MCF 10A (cell line): ENCODE measurements around the gene KEL. TPM values are rescaled to one million over a fixed set of nuclear protein-coding genes. Genes with fewer than 3 reads are reported as not detected.

ENCODE experiments used
- BruUV-seq: library from RNA; stranded (reverse); fragments of 400-500 nt; replicated peaks from 2 replicates; lab custom pipeline; 2021; lab: Mats Ljungman, UMichigan
- CTCF ChIA-PET: fragments of 300-600 bp; sonication (Branson Sonifier 250); formaldehyde crosslinking; extraction: SDS; loops from one replicate; lab custom pipeline; 2021; ENCODE audit warnings: antibody characterized with exemption, inconsistent platforms; lab: Yijun Ruan, JAX
- POLR2A ChIA-PET: fragments of 300-600, 350-650 bp; sonication (Branson Sonifier 250); formaldehyde crosslinking; extraction: SDS; loops from one replicate; lab custom pipeline; 2020; ENCODE audit warnings: antibody characterized with exemption, inconsistent platforms; lab: Yijun Ruan, JAX
- DNase-seq: peaks from one replicate; pipeline ENCODE4 v3.0.0-alpha.2; 2018; ENCODE audit not compliant: unreplicated experiment
- H3K27ac Mint-ChIP-seq: one replicate; pipeline ENCODE4 v1.8.0; 2022; ENCODE audit warnings: mild to moderate bottlenecking, low read depth, mixed read lengths; ENCODE audit not compliant: unreplicated experiment
- H3K27me3 Mint-ChIP-seq: one replicate; pipeline ENCODE4 v1.8.0; 2022; ENCODE audit warnings: mixed read lengths; ENCODE audit not compliant: insufficient read depth, unreplicated experiment
- H3K36me3 Mint-ChIP-seq: one replicate; pipeline ENCODE4 v1.8.0; 2022; ENCODE audit warnings: mild to moderate bottlenecking, moderate library complexity, mixed read lengths; ENCODE audit not compliant: insufficient read depth, unreplicated experiment
- H3K4me1 Mint-ChIP-seq: one replicate; pipeline ENCODE4 v1.8.0; 2022; ENCODE audit warnings: mixed read lengths; ENCODE audit not compliant: insufficient read depth, unreplicated experiment
- H3K4me3 Mint-ChIP-seq: one replicate; pipeline ENCODE4 v1.8.0; 2022; ENCODE audit warnings: mild to moderate bottlenecking, moderate library complexity, mixed read lengths; ENCODE audit not compliant: unreplicated experiment
- H3K9me3 Mint-ChIP-seq: one replicate; pipeline ENCODE4 v1.8.0; 2022; ENCODE audit warnings: mixed read lengths; ENCODE audit not compliant: unreplicated experiment
- intact Hi-C: fragments of 100-400 bp; cut with micrococcal nuclease; formaldehyde crosslinking; loops from 2 replicates; pipeline ENCODE4 v1.14.1; 2022
- total RNA-seq: library from RNA; stranded (reverse); gene quantifications from 2 replicates; pipeline ENCODE4 v1.2.3, GENCODE V29; 2022
- TF ChIP-seq, protein P1 (sequence below): fragments of 200-600 bp; IDR thresholded peaks from one replicate; pipeline ENCODE4 v1.8.0; 2022; ENCODE audit warnings: antibody characterized with exemption, mild to moderate bottlenecking; ENCODE audit not compliant: unreplicated experiment

KEL gene
- total RNA-seq, 1 experiment from 2014 or later, result not detected

DNA sequence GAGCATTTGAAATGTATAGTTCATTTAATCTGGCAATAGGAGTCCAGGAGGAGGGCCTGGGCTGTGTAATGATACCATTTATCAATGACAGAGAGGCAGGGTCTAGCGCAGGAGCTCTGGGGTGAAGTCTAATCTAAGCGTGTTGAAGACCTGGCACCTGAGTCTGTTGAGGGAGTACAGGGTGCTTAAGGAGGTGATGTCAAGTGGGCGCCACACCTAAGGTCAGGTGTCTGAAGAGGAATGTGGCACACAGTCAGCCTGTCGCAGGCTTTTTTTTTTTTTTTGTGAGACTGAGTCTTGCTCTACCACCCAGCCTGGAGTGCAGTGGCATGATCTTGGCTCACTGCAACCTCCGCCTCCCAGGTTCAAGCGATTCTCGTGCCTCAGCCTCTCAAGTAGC, 20.6 kb downstream of the KEL start:
- TF ChIP-seq, protein P1, sequence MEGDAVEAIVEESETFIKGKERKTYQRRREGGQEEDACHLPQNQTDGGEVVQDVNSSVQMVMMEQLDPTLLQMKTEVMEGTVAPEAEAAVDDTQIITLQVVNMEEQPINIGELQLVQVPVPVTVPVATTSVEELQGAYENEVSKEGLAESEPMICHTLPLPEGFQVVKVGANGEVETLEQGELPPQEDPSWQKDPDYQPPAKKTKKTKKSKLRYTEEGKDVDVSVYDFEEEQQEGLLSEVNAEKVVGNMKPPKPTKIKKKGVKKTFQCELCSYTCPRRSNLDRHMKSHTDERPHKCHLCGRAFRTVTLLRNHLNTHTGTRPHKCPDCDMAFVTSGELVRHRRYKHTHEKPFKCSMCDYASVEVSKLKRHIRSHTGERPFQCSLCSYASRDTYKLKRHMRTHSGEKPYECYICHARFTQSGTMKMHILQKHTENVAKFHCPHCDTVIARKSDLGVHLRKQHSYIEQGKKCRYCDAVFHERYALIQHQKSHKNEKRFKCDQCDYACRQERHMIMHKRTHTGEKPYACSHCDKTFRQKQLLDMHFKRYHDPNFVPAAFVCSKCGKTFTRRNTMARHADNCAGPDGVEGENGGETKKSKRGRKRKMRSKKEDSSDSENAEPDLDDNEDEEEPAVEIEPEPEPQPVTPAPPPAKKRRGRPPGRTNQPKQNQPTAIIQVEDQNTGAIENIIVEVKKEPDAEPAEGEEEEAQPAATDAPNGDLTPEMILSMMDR, result no peak
- no peak for DNase-seq
- Mint-ChIP-seq H3K9me3 (no peaks in the 10 kb centered on the region), H3K36me3 (no peaks in the 10 kb centered on the region), H3K27me3 (peaks cover 8% of the 10 kb centered on the region), H3K4me3 (no peak overlapping the region), H3K27ac (no peak overlapping the region), H3K4me1 (peaks cover 6% of the 10 kb centered on the region)
- ChIA-PET POLR2A (no interaction called here), CTCF (interaction anchor here (0.6 kb wide), 3 partner anchors 39 to 190 kb away, joined by 3 to 4 read pairs (median 3); partner anchors contain the start of gene PIP)
- intact Hi-C loops, result no loop called here
- no TSS peak for BruUV-seq

DNA sequence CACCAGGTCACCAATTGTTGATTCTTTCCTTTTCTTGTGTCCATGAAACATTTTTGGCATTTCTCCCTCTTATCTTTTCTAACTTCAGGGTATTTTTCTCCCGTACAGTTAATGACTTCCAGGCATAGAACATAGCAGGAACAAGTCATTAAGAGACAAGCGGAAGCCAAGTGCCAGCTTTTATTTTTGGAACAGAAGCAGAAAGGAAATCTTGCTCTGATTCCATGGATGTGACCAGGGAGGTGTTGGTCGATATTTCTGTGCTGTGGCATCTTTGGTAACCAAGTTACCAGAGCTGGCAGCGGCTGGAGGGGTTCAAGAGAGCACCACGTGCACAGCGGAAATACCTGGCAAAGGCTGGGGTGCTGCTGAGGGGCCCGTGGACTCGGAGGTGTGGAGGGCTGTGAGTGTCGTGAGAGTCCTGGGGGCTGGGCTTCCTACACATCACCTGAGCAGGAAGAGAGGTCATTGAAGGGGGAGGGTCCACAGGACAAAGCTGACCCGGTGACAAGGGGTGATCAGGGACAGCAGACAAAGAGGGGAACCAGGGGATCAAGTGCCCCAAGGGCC, 21.1 kb downstream of the KEL start:
- H3K27ac Mint-ChIP-seq, result no peak overlapping the region
- ChIA-PET CTCF (interaction anchor here (0.6 kb wide), 3 partner anchors 50 to 601 kb away, joined by 3 to 6 read pairs (median 4); partner anchors contain the start of gene PIP), POLR2A (no interaction called here)
- H3K27me3 Mint-ChIP-seq, result peaks cover 8% of the 10 kb centered on the region
- TF ChIP-seq, protein P1, result no peak
- no TSS peak for BruUV-seq
- DNase-seq, result no peak
- H3K4me1 Mint-ChIP-seq, result peaks cover 6% of the 10 kb centered on the region
- no peak overlapping the region for H3K4me3 Mint-ChIP-seq
- intact Hi-C loops, result no loop called here
- H3K9me3 Mint-ChIP-seq, result no peaks in the 10 kb centered on the region
- no peaks in the 10 kb centered on the region for H3K36me3 Mint-ChIP-seq

DNA sequence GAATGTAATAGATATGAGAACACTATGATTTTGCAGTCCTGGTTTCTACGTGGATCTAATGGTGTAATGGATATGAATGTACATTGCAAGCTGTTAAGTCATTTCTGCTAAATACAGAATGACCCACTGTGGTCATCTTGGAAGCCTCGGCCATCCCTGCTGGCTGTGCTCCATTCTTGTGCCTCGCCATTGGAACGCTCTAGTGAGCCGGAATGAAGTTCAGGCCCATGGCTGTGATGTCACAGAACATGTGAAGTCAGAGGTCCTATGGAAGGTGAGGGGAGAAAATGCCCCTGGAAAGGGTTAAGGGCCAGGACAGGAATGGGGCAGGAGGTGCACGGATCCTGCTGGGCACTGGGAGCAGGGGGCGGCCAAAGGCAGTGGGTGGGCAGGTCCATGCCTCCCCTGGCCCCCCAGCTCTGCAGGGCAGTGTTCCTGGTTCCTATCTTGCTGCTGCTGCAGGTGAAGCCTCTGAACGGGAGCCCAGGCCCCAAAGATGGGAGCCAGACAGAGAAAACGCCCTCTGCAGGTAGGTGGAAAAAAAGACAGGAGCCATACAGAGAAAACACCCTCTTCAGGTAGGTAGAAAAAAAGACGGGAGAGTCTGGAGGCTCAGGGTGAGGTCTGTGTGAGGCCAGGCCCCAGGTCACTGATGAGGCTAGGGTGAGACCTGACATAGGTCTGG, 22.8 kb downstream of the KEL start, which contains the start of gene LLCFC1:
LLCFC1 (plus strand) TSS at position 259 of the 685 bp plus-strand sequence; CDS start at position 397, 138 bp downstream.
- CTCF ChIA-PET, result interaction anchor here (0.7 kb wide), 2 partner anchors 22 to 66 kb away, joined by 3 read pairs; no protein-coding TSS in a partner anchor
- BruUV-seq, result no TSS peak
- intact Hi-C loops, result no loop called here
- Mint-ChIP-seq H3K4me3 (no peak within 1 kb of the TSS), H3K27ac (no peak within 1 kb of the TSS), H3K27me3 (peaks cover 8% of the 10 kb centered on the region), H3K36me3 (no peaks in the 10 kb centered on the region), H3K4me1 (peaks cover 6% of the 10 kb centered on the region), H3K9me3 (no peaks in the 10 kb centered on the region)
- TF ChIP-seq, protein P1, result no peak
- POLR2A ChIA-PET, result no interaction called here
- peak; percentile 39 for DNase-seq

- POLR2A ChIA-PET, result no interaction called here
- no peaks in the 10 kb centered on the region for H3K36me3 Mint-ChIP-seq
- TF ChIP-seq, protein P1, result no peak
- peaks cover 12% of the 10 kb centered on the region for H3K27me3 Mint-ChIP-seq
- H3K4me1 Mint-ChIP-seq, result peaks cover 1% of the 10 kb centered on the region
- H3K27ac Mint-ChIP-seq, result no peak overlapping the region
- BruUV-seq, result no TSS peak
- H3K4me3 Mint-ChIP-seq, result no peak overlapping the region
- no peak for DNase-seq
- H3K9me3 Mint-ChIP-seq, result no peaks in the 10 kb centered on the region
- CTCF ChIA-PET, result interaction anchor here (0.6 to 0.7 kb wide), 2 partner anchors 65 to 105 kb away, joined by 3 read pairs; no protein-coding TSS in a partner anchor
- intact Hi-C loops, result no loop called here
Measured at GRCh38 chr7:142938611-142939010, 23.6 kb downstream of the KEL start.
